AG10803 (cell line): ENCODE measurements around the gene ASMTL.
A peak's percentile ranks its signal among the peaks of the same experiment; 100 is the strongest.
"Not testable (repeated sequence)": the region's sequence is repeated elsewhere in the genome, so short reads cannot be mapped to it uniquely, and the experiment has no call there.

Experiments
- DNase-seq: peaks from one replicate; pipeline ENCODE4 v3.0.0; 2010; ENCODE audit warnings: low read depth
- H3K4me3 ChIP-seq: 2 replicates; pipeline ENCODE4 v1.5.1; 2011; ENCODE audit warnings: mild to moderate bottlenecking, low read length, control low read depth
- TF ChIP-seq, protein P1 (sequence below): conservative IDR thresholded peaks from 2 replicates; pipeline ENCODE4 v1.5.1; 2011; ENCODE audit warnings: mild to moderate bottlenecking, low read length, control low read depth, inconsistent platforms

ASMTL gene

DNA sequence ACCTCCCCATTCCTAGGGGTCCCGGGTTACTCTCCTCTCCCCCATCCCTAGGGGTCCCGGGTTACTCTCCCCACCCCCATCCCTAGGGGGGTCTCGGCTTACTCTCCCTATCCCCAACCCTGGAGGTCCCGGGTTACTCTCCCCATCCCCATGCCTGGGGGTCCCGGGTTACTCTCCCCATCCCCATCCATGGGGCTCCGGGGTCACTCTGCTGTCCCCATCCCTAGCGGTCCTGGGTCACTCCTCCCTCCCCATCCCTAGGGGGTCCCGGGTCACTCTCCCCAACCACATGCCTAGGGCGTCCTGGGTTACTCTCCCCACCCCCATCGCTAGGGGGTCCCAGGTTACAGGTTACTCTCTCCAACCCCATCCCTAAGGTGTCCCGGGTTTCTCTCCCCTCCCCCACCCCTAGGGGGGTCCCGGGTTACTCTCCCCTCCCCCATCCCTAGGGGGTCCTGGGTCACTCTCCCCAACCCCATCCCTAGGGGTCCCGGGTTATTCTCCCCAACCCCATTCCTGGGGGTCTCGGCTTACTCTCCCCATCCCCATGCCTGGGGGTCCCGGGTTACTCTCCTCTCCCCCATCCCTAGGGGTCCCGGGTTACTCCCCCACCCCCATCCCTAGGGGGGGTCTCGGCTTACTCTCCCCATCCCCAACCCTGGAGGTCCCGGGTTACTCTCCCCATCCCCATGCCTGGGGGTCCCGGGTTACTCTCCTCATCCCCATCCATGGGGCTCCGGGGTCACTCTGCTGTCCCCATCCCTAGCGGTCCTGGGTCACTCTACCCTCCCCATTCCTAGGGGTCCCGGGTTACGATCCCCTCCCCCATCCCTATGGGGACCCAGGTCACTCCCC is 821 bp downstream of the ASMTL start:
- no peak for DNase-seq
- TF ChIP-seq, protein P1, sequence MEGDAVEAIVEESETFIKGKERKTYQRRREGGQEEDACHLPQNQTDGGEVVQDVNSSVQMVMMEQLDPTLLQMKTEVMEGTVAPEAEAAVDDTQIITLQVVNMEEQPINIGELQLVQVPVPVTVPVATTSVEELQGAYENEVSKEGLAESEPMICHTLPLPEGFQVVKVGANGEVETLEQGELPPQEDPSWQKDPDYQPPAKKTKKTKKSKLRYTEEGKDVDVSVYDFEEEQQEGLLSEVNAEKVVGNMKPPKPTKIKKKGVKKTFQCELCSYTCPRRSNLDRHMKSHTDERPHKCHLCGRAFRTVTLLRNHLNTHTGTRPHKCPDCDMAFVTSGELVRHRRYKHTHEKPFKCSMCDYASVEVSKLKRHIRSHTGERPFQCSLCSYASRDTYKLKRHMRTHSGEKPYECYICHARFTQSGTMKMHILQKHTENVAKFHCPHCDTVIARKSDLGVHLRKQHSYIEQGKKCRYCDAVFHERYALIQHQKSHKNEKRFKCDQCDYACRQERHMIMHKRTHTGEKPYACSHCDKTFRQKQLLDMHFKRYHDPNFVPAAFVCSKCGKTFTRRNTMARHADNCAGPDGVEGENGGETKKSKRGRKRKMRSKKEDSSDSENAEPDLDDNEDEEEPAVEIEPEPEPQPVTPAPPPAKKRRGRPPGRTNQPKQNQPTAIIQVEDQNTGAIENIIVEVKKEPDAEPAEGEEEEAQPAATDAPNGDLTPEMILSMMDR = no peak
- peak overlapping the region; percentile 94 for H3K4me3 ChIP-seq

DNA sequence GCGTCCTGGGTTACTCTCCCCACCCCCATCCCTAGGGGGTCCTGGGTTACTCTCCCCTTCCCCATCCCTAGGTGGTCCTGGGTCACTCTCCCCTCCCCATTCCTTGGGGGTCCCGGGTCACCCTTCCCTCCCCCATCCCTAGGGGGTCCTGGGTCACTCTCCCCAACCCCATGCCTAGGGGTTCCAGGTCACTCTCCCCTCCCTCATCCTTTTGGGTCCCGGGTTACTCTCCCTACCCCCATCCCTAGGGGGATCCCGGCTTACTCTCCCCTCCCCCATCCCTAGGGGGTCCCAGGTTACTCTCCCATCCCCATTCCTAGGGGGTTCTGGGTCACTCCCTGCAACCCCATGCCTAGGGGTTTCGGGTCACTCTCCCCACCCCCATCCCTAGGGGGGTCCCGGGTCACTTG is 1.5 kb downstream of the ASMTL start:
- peak overlapping the region; percentile 94 for H3K4me3 ChIP-seq
- no peak for DNase-seq
- TF ChIP-seq, protein P1 = no peak

DNA sequence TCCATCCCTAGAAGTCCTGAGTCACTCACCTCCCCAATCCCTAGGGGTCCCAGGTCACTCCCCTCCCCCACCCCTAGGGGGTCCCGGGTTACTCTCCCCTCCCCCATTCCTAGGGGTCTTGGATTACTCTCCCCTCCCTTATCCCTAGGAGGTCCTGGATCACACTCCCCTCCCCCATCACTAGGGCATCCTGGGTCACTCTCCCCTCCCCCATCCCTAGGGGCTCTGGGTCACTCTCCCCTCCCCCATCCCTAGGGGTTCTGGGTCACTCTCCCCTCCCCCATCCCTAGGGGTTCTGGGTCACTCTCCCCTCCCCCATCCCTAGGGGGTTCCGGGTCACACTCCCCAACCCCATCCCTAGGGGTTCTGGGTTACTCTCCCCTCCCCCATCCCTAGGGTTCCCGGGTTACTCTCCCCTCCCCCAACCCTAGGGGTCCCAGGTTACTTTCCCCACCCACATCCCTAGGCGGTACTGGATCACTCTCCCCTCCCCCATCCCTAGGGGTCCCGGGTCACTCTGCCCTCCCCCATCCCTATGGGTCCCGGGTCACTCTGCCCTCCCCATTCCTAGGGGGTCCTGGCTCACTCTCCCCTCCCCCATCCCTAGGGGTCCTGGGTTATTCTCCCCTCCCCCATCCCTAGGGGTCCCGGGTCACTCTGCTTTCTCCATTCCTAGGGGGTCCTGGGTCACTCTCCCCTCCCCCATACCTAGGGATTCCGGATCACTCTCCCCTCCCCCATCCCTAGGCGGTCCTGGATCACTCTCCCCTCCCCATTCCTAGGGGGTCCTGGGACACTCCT is 2.1 kb downstream of the ASMTL start:
- TF ChIP-seq, protein P1 = no peak
- H3K4me3 ChIP-seq = no peak overlapping the region
- no peak for DNase-seq

DNA sequence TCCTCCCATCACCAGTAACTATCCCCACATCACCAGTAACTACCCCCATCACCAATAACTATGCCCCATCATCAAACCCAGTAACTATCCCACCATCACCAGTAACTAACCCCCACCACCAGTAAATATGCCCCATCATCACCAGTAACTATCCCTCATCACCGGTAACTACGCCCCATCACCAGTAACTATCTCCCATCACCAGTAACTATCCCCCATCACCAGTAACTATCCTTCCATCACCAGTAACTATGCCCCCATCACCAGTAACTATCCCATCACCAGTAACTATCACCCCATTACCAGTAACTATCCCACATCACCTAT is 2.9 kb downstream of the ASMTL start:
- DNase-seq = no peak
- no peak overlapping the region for H3K4me3 ChIP-seq
- TF ChIP-seq, protein P1 = no peak

DNA sequence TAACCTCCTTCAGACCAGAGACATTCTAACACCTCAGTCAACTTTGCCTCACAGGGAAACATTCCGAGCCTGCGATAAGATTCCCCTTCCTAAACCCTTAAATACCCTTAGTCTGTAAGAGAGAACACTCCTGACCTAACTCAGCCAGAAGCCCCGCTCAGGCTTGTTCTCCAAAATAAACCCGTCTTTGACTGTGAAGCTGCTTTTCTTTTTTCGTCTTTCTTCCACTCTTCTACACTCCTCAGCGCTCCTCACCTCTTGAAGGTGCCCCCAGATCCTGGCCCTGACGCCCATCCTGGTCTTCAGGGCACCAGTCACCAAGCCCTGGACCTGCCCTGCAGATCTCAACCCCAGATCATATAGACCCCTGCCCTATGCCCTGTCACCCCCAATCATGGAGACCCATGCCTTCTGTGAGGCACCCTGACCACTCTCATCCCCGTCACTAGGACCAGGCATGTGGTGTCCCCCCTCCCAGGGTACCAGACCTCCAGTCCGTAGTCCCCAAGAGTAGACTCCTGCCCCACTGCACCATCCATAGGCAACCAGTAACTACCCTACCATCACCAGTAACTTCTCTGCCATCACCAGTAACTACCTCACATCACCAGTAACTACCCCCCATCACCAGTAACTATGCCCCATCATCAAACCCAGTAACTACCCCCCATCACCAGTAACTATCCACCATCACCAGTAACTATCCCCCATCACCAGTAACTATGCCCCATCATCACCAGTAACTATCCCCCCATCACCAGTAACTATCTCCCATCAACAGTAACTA is 3.5 kb downstream of the ASMTL start:
- no peak for DNase-seq
- H3K4me3 ChIP-seq = no peak overlapping the region
- TF ChIP-seq, protein P1 = no peak

DNA sequence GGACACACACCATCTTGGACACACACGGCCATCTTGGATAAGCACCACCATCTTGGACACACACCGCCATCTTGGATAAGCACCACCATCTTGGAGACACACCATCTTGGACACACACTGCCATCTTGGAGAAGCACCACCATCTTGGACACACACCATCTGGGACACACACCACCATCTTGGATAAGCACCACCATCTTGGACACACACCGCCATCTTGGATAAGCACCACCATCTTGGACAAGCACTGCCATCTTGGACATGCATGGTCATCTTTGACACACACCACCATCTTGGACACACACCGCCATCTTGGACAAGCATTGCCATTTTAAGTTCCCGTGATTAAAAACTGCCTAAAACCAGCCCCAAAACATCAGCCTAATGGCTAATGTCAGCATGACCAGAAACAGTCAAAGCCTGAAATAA is 4.1 kb downstream of the ASMTL start:
- not testable (repeated sequence) for H3K4me3 ChIP-seq, DNase-seq

DNA sequence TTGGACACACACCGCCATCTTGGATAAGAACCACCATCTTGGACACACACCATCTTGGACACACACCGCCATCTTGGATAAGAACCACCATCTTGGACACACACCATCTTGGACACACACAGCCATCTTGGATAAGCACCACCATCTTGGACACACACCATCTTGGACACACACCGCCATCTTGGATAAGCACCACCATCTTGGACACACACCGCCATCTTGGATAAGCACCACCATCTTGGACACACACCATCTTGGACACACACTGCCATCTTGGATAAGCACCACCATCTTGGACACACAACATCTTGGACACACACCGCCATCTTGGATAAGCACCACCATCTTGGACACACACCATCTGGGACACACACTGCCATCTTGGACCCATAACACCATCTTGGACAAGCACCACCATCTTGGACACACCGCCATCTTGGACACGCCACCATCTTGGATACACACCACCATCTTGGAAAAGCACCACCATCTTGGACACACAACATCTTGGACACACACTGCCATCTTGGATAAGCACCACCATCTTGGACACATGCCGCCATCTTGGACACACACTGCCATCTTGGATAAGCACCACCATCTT is 4.6 kb downstream of the ASMTL start:
- not testable (repeated sequence) for DNase-seq, H3K4me3 ChIP-seq

DNA sequence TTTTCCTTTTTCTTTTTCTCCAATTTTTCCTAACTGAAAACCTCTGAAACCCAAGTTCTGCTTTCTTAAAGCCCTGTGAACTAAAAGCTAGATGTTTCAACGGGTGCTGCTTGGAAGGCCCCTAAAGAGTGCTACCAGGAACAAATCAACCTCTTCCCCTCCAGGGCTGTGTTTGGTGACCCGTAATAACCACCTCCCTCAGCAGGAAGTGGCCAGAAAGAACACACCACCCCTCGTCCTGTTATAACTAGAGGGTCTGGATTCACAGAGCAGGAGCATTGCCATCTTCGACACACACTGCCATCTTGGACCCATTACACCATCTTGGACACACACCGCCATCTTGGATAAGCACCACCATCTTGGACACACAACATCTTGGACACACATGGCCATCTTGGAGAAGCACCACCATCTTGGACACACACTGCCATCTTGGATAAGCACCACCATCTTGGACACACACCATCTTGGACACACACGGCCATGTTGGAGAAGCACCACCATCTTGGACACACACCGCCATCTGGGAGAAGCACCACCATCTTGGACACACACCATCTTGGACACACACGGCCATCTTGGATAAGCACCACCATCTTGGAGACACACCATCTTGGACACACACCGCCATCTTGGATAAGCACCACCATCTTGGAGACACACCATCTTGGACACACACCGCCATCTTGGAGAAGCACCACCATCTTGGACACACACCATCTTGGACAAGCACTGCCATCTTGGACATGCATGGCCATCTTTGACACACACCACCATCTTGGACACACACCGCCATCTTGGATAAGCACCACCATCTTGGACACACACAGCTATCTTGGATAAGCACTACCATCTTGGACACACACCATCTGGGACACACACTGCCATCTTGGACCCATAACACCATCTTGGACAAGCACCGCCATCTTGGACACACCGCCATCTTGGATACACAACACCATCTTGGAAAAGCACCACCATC is 5.4 kb downstream of the ASMTL start:
- DNase-seq, H3K4me3 ChIP-seq: not testable (repeated sequence)
